Keratinocyte (primary cell): ENCODE data around the gene SEL1L2. TPM values are rescaled to one million over a fixed set of nuclear protein-coding genes. Genes with fewer than 3 reads are reported as not detected.

ENCODE experiments used
- DNase-seq: peaks from one replicate; pipeline ENCODE4 v3.0.0-alpha.2; 2011; ENCODE audit warnings: low read depth, missing footprints, low spot score
- FAIRE-seq: peaks from 2 replicates; lab custom pipeline; 2011; peaks lifted over from hg19 to GRCh38; lab: Jason Lieb, UNC
- H2AFZ ChIP-seq: 2 replicates; pipeline ENCODE4 v1.6.0; 2012; ENCODE audit warnings: low read length, control low read depth, inconsistent platforms; ENCODE audit not compliant: control insufficient read depth
- H3K27ac ChIP-seq: 2 replicates; pipeline ENCODE4 v1.5.1; 2011; ENCODE audit warnings: low read length; ENCODE audit not compliant: control insufficient read depth, insufficient read depth
- H3K27me3 ChIP-seq: 3 replicates; pipeline ENCODE4 v1.6.0; 2011; ENCODE audit warnings: low read length; ENCODE audit not compliant: control insufficient read depth, insufficient read depth; ENCODE audit errors: extremely low read depth
- H3K36me3 ChIP-seq, 2 experiments: 2 replicates in 1 of 2; 3 replicates in 1 of 2; pipeline ENCODE4 v1.5.1; 2011; ENCODE audit warnings: low read length in 2 of 2, mild to moderate bottlenecking in 1 of 2; ENCODE audit not compliant: control insufficient read depth in 2 of 2, insufficient read depth in 2 of 2; ENCODE audit errors: extremely low read depth in 1 of 2
- H3K4me1 ChIP-seq: 3 replicates; pipeline ENCODE4 v1.5.1; 2011; ENCODE audit warnings: low read length; ENCODE audit not compliant: control insufficient read depth, insufficient read depth; ENCODE audit errors: extremely low read depth
- H3K4me2 ChIP-seq: 3 replicates; pipeline ENCODE4 v1.6.0; 2011; ENCODE audit warnings: low read depth, low read length; ENCODE audit not compliant: control insufficient read depth, insufficient read depth; ENCODE audit errors: extremely low read depth
- H3K4me3 ChIP-seq, 3 experiments: fragments of 200-600 bp in 1 of 3; sonication (generic) in 1 of 3; 2 replicates in 2 of 3; 3 replicates in 1 of 3; pipeline ENCODE4 v1.5.1; 2011 to 2016; ENCODE audit warnings: low read length in 3 of 3, mild to moderate bottlenecking in 3 of 3, control low read depth in 2 of 3, inconsistent platforms in 1 of 3, low read depth in 1 of 3, mixed read lengths in 1 of 3, mixed run types in 1 of 3, moderate library complexity in 1 of 3; ENCODE audit not compliant: control insufficient read depth in 2 of 3, insufficient read depth in 2 of 3; ENCODE audit errors: extremely low read depth in 1 of 3
- H3K79me2 ChIP-seq: 2 replicates; pipeline ENCODE4 v1.6.0; 2012; ENCODE audit warnings: low read length; ENCODE audit not compliant: control insufficient read depth, insufficient read depth
- H3K9ac ChIP-seq: 3 replicates; pipeline ENCODE4 v1.6.0; 2011; ENCODE audit warnings: low read length; ENCODE audit not compliant: control insufficient read depth, insufficient read depth; ENCODE audit errors: extremely low read depth
- H3K9me1 ChIP-seq: 3 replicates; pipeline ENCODE4 v1.6.0; 2011; ENCODE audit warnings: low read length; ENCODE audit not compliant: control insufficient read depth, insufficient read depth; ENCODE audit errors: extremely low read depth
- H3K9me3 ChIP-seq: 2 replicates; pipeline ENCODE4 v1.5.1; 2012; ENCODE audit warnings: low read depth, low read length; ENCODE audit not compliant: control insufficient read depth
- H4K20me1 ChIP-seq: 3 replicates; pipeline ENCODE4 v1.6.0; 2011; ENCODE audit warnings: low read length; ENCODE audit not compliant: control insufficient read depth, insufficient read depth; ENCODE audit errors: extremely low read depth
- CTCF ChIP-seq, 3 experiments: IDR thresholded peaks in 1 of 3; conservative IDR thresholded peaks in 1 of 3; optimal IDR thresholded peaks in 1 of 3; 2 replicates in 2 of 3; 3 replicates in 1 of 3; pipeline versions ENCODE3 to v1.5.1; 2011; ENCODE audit warnings: low read length in 3 of 3, mild to moderate bottlenecking in 3 of 3, moderate library complexity in 2 of 3, control low read depth in 1 of 3, inconsistent platforms in 1 of 3; ENCODE audit not compliant: insufficient read depth in 2 of 3; ENCODE audit errors: extremely low read depth in 1 of 3
- EZH2 ChIP-seq: IDR thresholded peaks from one replicate; pipeline ENCODE4 v1.6.1; 2012; ENCODE audit warnings: inconsistent platforms, mild to moderate bottlenecking, low read length, moderate library complexity
- dilution Hi-C: fragments of 300-500 bp; cut with MboI; formaldehyde crosslinking; loops from one replicate; pipeline ENCODE4 v1.7.0; 2020; ENCODE audit warnings: low sequenced_read_pairs; ENCODE audit not compliant: extremely low pct_ligation_motif_present
- polyA plus RNA-seq, 5 experiments: library from polyadenylated mRNA; depleted of rRNA in 3 of 5; stranded (reverse) in 3 of 5; stranded (forward) in 1 of 5; unstranded in 1 of 5; fragments of >200 nt; gene quantifications; 1 replicate in 1 of 5; 2 replicates in 3 of 5; 3 replicates in 1 of 5; pipeline versions ENCODE4 v1.2.1 to v1.2.3, GENCODE V29; 2011 to 2012; ENCODE audit warnings: missing spikeins in 2 of 5, low read depth in 1 of 5, low replicate concordance in 1 of 5

The SEL1L2 gene
- polyA plus RNA-seq, 1 donor (not counting 4 experiments of a cell fraction or from before 2014, with no cell fraction given): not detected

GRCh38 chr20:13865156-13865555, 125.3 kb downstream of the SEL1L2 start:
- no peak for FAIRE-seq

GRCh38 chr20:13863244-13863643, 127.2 kb downstream of the SEL1L2 start:
- FAIRE-seq: no peak
- H3K9ac ChIP-seq: no peak overlapping the region
- no peaks in the 10 kb centered on the region for H3K36me3 ChIP-seq
- DNase-seq: no peak
- no peaks in the 10 kb centered on the region for H3K4me1 ChIP-seq
- no peaks in the 10 kb centered on the region for H3K9me1 ChIP-seq
- dilution Hi-C loops: no loop called here
- no peaks in the 10 kb centered on the region for H3K27me3 ChIP-seq
- no peaks in the 10 kb centered on the region for H3K79me2 ChIP-seq
- no peak overlapping the region for H3K4me2 ChIP-seq
- no peaks in the 10 kb centered on the region for H4K20me1 ChIP-seq
- H2AFZ ChIP-seq: no peak overlapping the region
- no peak overlapping the region for H3K27ac ChIP-seq
- H3K9me3 ChIP-seq: no peaks in the 10 kb centered on the region
- no peak overlapping the region for H3K4me3 ChIP-seq
- TF ChIP-seq CTCF (optimal IDR thresholded peaks at IDR 0.05 in 1 of 3, IDR thresholded peaks at IDR 0.05 in 1 of 3, conservative IDR thresholded peaks at IDR 0.05 in 1 of 3; ENCODE audit: extremely low read depth in 1 of 3, insufficient read depth in 2 of 3, low read length in 3 of 3): no peak
- no peak for TF ChIP-seq EZH2

More at GRCh38 chr20:13865156-13865555, 125.3 kb downstream of the SEL1L2 start:
- Histone ChIP-seq H3K4me3 (no peak overlapping the region), H3K4me2 (no peak overlapping the region), H3K27ac (no peak overlapping the region), H3K4me1 (no peaks in the 10 kb centered on the region), H3K79me2 (no peaks in the 10 kb centered on the region), H4K20me1 (no peaks in the 10 kb centered on the region), H2AFZ (no peak overlapping the region), H3K9me1 (no peaks in the 10 kb centered on the region), H3K36me3 (no peaks in the 10 kb centered on the region), H3K27me3 (no peaks in the 10 kb centered on the region), H3K9me3 (no peaks in the 10 kb centered on the region), H3K9ac (no peak overlapping the region)
- TF ChIP-seq CTCF (optimal IDR thresholded peaks at IDR 0.05 in 1 of 3, IDR thresholded peaks at IDR 0.05 in 1 of 3, conservative IDR thresholded peaks at IDR 0.05 in 1 of 3; ENCODE audit: extremely low read depth in 1 of 3, insufficient read depth in 2 of 3, low read length in 3 of 3) (no peak), EZH2 (no peak)
- DNase-seq: no peak
- dilution Hi-C loops: no loop called here
